NCI-H2196 treated with DMSO at 0.1 percent for 48 hours (cell line): ENCODE results near the gene ARHGEF4.
"Not testable (repeated sequence)": the region's sequence is repeated elsewhere in the genome, so short reads cannot be mapped to it uniquely, and the experiment has no call there.

Source experiments
- DNase-seq: peaks from one replicate; lab custom pipeline; 2025; ENCODE audit not compliant: unreplicated experiment; lab: John Stamatoyannopoulos, UW

ARHGEF4 gene

DNA sequence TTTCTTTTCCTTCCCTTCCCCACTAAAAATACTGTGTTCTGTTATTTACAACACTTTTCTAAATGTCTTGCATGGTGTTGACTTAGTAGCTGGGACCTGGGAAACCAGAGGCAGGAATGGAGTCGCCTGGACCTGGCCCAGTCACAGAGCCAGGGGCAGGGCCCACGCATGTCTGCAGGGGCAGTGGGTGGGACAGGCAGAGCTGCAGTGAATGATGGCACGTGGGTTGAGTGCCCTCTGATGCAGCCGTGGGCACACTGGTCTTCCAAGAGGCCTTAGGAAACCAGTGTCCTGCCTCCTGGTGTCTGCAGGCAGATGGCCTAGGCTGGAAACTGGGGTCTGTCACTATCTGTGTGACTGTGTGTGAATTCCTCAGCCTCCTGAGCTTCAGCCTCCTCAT lies 46.8 kb downstream of the ARHGEF4 start:
- no peak for DNase-seq

DNA sequence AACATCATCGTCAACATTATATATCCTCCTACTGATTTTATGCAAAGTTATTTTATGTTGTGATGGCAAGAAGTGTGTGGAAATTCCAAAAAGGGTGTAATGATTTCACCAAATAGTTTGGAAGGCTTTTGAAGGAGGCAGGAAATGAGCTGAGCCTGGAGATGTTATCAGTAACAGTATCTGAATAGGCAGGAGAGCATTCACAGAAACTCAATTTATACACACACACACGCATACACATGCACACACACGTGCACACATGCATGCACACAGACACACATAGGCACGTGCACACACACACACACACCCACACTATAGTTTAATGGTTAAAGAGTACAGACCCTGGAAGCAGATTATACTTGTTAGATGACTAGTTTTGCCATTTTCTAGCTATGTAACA lies 47.3 kb downstream of the ARHGEF4 start:
- DNase-seq, result no peak

DNA sequence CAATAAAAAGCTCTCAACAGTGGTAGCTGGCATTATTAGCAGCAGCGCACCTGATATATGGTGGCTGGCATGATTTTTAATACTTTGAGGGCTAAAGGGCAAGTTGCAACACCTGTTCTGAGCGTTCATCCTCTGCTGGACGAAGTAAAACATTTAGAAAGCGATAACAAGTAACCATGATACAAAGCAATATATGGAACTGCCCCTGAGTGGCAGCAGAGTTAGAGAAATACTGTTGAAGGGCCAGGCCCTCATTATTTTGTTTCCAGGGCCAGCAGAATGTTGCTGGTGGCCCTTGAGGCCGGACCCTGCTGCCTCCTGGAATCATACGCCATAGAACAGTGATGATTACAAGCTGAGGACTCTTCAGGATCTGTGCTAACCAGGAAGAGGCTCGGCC lies 47.8 kb downstream of the ARHGEF4 start:
- DNase-seq, result no peak

DNA sequence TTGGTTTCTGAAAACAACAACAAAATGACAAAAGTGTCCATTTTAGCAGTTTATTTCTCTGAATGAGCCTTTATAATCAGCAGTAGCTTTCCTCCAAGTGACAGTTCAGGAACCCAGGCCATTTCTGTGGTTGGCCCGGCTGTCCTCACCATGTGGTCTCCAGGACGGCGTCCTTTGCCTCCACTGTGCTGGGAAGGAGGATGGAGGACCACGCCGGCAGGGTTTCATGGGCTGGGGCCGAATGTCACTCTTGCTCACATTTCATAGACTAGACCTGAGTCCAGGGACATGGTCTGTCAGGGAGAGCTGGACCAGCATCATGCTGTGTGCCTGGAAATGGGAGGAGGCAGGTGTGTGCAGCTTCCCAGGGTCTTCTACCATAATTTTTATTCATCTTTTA lies 50.9 kb downstream of the ARHGEF4 start:
- DNase-seq, result no peak

DNA sequence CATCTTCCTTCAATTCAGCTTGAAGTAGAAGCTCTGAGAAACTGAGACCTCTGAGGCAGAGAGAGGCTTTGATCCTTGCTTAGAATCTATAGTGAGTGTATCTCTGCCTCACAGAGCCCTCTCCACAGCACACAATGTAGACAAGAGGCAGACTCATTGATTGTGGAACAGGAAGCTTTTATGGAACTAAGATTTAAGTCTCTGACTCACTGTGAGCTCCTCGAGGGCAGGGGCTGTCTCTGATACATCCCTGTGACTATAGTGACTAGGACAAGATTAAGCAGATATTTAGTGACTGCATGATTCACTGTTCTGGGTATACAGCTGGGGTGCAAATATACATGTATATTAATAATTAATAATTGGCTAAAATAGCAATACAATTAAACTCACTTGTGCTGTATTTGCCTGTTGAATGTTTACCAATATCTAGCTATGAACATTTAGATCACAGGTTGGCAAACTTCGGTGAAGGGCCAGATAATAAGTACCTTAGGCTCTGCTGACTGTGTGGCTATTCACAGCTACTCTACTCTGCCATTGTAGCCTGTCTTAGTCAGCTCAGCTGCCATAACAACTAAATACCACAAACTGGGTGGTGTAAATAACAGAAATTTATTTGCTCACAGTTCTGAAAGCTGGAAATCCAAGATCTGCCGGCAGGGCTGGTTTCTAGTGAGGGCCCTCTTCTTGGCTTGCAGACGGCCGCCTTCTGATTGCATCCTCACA lies 54.4 kb downstream of the ARHGEF4 start:
- DNase-seq, result no peak

DNA sequence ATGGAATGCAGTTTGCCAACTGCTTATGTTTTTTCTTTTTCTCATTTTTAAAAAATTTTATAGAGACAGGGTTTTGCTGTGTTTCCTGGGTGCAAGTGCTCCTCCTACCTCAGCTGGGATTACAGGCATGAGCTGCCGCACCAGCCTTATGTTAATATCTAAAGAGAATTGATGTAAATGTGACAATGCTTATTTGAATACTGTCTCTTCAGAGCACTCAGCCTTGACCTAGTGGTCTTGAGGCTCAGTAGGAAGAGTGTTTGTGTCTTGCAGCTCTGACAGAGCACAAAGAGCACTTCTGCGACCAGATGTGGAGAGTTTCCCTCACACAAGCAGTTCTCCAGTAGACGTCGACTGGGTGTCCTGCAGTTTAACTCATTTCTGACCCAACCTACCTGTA lies 55.3 kb downstream of the ARHGEF4 start:
- no peak for DNase-seq

DNA sequence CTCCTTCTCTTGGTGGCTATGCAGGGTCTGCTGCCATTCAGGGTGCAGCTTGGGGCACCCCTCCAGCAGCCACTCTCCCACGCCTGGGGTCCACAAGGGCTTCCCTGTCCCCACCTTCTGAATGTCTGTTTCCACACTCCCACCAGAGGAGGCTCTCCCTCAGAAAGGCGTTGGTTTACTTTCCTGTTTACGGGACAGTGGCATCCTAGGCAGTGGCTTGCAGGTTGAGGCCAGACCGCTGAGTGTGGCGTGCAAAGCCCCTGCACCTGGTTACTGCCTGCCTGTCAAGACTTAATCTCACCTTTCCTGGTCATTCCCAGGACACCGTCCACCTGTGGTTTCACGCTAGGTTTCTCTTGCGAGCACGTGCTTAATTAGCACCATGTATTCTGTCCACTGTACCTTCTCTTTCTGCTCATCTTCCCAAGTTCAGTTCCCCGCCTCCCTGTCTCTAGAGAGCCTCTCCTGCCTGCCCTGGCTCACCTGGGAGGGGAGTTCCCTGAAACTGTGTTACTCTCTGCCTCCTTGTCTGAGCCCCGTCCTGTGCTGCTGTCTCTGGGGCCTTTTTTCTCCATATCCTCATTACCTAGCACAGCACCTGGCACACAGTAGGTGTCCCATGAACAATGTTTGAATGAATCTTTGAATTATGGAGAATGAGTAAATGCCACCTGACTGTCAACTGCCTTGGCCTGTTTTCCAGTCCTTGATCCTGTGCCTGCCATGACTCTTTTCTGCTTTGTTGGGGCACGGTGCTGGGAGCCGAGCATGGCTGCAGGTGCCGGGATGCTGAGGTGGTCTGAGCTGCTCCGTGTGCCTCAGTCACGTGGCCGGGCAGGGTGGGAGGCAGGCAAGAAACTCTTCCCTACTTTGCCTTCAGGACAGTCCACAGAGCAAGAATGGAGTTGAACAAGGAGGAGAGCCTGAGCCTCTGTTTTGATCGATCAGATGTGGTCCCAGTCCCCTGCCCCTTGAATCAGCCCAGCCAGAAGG lies 56.4 kb downstream of the ARHGEF4 start:
- DNase-seq, result no peak

DNA sequence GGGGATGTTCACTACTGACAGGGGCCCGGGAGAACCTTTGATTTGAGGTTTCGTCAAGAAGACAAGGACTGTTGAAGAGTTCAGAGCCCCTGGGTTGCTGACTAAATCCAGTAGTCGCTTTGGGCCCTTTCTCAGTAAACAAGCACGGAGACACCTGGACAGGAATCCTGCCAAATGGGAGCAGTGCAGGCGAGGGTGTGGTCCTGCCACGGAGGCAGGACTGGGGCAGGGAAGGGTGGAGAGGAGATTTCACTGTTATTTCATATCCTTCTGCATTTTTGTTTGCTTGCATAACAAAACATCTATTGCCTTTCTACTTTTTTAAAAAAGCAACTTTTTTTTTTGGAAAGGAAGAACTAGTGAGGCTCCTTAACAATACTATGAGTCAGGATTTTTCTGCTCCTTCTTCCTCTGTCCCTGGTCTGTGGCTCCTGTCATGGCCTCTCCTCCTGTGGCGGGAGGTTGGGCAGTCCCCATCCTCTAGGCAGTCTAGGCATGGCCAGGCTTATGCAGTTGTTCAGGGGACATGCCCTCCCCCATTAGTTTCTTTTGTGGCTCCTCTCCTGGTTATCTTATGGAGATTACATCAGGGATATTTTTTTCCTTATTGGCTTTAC lies 57.7 kb downstream of the ARHGEF4 start:
- DNase-seq, result no peak

DNA sequence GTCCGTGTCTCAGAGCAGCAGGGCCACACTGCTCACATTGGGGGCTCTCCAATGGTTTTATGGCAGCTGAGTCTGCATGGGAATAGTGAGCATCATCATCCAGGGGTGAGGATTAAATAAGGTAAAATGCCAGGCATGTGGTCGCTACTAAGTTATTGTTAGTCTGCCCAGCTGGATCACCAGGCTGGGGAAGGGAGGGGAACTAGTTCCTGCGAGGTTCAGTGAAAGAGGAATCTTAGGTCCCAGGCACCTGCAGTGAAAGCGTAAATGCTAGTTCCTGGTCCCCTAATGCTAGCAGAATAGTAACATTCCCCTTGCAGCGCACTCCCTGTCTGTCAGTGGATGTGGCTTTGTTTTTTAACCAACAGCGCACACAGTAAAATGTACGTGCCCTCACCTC lies 60.1 kb downstream of the ARHGEF4 start:
- DNase-seq, result no peak

DNA sequence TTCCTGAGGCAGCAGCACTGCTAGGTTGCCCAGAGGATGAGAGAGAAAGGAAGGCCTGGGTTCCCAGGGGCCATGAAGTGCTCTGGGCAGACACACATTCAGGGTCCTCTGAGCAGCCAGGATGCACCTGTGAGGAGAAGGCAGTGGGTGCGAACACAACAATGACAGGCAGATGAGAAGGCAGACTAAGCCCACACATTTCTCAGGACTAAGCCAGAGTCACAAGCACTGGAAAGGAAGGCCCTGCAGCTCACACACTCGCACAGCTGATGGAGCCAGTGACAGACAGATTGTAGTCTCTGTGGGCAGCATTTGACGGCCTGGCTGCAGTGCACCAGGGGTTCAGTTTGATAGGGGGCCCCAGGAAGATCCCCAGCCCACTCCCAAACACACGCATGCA lies 61.8 kb downstream of the ARHGEF4 start:
- no peak for DNase-seq

DNA sequence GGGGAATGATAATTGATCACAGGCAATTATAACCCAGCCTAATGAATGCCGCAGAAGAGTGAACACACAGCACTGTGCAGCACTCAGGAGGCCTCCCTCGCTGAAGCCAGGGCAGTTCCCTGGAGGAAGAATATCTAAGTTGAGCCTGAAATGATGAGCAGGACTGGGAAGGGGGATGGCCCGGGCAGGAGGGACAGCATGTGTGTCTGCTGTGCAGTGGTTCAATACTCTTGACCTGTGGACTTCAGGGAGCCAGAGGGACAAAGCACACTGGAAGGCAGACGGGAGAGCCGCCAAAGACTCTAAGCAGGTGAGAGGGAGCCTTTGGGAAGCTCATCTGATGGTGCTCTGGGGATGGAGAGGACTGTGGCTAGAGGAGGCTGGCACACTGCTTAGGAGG lies 62.6 kb downstream of the ARHGEF4 start:
- DNase-seq, result no peak

DNA sequence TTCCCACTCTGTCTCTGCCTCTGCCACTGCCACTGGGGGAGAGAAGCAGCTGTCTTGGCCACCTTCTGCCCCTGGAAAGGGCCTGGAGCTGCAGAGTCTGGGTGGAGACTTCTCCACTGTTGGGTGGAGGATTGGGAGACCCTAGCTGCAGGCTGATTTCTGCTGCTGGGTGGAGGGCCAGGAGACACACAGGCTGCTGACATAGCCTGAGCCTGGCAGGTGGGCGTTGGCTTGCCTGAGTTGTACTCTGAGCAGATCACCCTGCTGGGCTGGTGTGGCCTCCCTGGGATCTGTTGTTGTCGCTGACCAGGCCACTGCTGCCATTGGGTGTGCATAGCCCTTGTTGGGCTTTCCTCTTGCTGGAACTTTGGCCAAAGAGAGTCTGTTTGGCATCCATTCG lies 64.3 kb downstream of the ARHGEF4 start:
- no peak for DNase-seq

DNA sequence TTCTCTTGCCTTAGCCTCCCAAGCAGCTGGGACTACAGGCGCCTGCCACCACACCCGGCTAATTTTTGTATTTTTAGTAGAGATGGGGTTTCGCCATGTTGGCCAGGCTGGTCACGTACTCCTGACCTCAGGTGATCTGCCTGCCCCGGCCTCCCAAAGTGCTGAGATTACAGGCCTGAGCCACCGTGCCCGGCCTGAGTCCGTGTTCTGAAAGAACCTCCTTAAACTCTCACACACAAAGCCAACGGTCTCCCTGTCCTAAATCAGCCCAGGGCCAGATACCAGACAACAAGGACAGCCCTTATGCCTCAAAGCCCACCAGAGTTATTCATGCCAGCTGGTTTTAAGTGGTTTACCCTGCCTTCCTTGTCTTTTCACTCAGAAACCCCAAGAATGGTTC lies 64.9 kb downstream of the ARHGEF4 start:
- DNase-seq, result not testable (repeated sequence)

DNA sequence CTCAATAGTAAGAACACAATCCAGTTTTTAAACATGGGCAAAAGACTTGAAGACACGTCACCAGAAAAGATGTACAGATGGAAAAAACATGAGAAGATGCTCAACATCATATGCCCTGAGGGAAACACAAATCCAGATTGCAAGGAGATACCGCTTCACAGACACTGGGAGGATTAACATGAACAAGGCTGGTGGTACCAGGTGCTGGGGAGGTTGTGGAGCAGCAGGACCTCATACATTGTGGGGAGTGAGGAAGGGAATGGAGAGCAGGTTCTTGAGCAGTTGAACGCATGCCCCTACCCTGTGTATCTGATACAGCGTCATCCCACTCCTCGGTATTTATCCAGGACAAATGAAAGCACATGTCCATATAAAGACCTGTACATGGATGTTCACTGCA lies 72.1 kb downstream of the ARHGEF4 start:
- DNase-seq, result no peak

DNA sequence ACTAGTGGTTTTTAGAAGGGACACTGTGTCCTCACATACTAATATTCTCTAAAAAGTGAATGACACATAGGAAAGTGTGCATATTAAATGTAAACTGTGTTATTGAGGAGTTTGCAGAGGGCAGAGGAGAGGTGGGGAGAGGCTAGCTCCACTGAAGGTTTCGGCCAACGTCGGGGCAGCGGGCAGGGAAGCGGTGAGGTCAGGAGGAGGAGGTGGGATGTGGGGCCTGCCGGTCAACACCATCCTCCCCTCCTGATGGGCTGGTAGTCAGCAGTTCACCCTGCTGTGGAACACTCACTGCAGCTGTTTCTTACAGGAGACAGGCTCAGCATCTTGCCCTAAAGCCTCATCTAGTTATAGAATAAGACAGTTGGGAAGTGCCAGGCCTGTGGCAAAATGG lies 74.2 kb downstream of the ARHGEF4 start:
- DNase-seq, result no peak

DNA sequence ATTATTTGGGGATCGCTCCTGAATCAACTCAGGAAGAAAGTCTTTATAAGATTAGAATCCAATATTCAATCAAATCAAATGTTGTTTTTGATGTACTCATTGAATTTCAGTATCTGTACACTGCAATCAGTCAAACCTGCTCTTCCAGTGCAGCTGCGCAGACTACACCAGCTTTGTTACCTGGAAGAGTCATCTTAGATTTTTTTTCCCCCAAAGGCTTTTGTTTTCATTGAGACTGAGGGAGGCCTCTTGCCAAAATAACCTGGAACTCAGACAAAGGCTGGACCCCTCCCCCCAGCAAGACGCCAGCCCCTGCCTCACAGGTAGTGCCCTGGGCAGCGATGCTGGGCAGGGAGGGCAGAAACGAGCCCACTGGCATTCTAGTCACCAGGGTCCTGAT lies 74.8 kb downstream of the ARHGEF4 start:
- DNase-seq, result no peak

DNA sequence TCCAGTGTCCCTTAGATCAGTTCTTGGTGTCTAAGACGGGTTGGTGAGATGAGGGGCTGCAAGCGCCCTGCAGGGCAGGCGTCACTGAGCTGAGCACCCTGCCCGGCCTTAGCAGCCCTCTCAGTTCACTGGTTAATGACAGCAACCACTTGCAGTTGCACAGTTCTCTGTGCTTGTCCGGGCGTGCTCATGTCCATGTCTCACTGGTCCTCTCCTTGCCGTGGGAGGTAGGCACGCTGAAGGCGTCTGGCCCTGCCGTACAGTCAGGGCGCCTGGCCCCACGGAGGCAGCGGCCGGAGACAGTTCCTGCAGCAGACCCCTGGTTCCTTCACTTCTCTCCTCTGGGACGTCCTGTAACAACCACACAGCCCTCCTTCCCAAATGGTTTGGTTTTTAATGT lies 75.3 kb downstream of the ARHGEF4 start:
- no peak for DNase-seq

DNA sequence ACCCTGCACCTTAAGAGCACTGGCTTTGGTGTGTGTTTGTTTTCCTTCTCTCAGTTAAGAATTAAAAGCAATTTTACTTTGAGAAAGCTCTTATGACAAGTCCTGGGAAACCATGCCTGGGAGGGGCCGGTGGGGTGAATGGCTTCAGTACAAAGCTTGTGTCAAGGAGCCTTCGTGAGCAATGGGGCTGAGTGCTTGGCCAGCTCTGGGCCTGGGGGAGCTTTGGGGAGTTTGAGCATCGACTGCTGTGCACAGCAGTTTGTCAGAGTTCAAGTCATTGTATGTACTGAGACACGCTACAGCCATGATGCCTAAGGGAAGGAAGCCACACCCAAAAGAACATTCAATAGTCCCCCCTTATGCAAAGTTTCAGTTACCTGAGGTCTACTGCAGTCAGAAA lies 75.8 kb downstream of the ARHGEF4 start:
- no peak for DNase-seq

DNA sequence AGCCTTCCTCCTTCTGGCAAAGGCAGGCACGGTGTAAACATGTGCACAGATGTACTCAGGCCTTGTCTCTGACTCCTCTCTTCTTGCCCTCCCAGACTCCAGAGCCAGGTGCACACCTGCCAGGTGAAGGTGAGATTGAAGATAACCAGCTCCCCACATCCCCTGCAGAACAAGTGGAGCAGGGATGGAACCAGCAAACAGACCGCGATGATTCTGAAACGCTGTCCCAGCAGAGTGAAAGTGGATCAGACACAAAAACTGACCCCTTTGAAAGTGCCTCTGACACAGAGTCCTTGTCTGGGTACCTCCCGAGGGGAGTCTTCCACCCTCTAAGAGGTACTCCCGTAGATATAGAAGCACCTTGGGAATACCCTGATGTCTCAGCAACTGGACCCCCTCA lies 77.2 kb downstream of the ARHGEF4 start:
- DNase-seq, result no peak

DNA sequence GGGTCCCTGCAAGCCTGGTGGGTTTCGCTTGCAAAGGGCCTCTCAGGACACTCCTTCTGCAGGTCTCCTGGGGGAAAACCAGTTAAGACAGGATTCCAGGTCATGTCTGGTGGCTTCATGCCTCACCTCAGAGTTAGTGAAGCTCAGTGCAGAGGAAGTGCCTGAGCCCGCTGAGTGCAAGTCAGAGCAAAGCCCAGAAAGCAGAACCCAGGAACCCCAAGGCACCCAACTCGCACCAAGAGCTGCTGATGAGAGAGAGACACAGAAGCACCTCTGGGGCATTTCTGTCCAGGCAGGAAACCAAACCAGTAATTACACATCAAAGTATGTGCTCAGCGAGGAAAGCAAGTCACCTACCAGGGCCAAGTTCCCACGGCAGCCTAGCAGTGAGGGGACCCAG lies 78.4 kb downstream of the ARHGEF4 start:
- DNase-seq, result no peak

DNA sequence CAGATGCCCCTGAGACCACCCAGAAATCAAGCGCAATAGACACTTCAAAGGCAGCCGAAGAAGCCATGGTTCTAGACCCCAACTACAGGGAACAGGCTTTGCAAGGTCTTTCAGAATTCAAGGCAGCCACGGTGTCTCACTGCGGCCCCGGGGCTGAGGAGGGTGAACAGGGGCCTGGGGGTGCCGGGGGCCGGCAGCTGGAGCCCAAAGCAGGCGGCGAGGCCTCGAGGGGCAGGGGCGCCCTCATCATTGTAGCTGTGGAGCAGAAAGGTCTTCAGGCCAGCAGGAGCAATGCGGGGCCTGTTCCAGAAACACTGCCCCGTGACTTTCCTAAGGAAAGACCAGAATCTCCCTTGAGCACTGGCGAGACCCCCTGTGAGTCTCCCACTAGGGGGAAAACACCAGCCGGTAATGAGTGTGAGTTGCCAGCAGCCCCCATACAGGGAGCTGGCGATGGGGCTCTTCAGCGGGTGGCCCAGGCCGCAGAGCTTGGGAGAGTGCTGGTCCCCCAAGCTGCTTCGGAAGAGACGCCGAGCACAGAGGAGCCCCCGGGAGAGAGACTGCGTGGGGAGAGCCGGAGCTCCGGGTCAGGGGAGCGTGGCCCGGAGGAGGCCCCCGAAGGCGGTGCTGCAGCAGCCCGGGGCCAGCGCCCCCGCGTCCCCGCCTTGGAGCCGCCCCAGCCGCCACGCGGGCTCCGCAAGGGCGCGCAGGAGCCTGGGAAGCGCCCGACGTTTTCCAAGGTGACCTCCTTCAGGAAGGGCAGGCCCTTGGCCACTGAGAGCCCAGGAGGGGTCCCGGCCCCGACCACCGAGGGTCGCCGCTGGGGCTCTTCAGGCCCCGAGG lies 79.1 kb downstream of the ARHGEF4 start:
- no peak for DNase-seq
